ENCODE data around the gene WDR90.

GRCh38 chr16:667780-668518 is 18.8 kb downstream of the WDR90 start, which contains the start of gene RHOT2:
- TF ChIP-seq, protein P1, sequence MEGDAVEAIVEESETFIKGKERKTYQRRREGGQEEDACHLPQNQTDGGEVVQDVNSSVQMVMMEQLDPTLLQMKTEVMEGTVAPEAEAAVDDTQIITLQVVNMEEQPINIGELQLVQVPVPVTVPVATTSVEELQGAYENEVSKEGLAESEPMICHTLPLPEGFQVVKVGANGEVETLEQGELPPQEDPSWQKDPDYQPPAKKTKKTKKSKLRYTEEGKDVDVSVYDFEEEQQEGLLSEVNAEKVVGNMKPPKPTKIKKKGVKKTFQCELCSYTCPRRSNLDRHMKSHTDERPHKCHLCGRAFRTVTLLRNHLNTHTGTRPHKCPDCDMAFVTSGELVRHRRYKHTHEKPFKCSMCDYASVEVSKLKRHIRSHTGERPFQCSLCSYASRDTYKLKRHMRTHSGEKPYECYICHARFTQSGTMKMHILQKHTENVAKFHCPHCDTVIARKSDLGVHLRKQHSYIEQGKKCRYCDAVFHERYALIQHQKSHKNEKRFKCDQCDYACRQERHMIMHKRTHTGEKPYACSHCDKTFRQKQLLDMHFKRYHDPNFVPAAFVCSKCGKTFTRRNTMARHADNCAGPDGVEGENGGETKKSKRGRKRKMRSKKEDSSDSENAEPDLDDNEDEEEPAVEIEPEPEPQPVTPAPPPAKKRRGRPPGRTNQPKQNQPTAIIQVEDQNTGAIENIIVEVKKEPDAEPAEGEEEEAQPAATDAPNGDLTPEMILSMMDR (IDR thresholded peaks at IDR 0.05): peak; percentile 93
- TF ChIP-seq EZH2 (IDR thresholded peaks at IDR 0.05): no peak
- no peak for TF ChIP-seq EZH2phosphoT487 (IDR thresholded peaks at IDR 0.05)
